Neuronal stem cell (in vitro differentiated cells): Measurements from ENCODE around the gene TGFBRAP1.

Experiments used
- DNase-seq: peaks from one replicate; pipeline ENCODE4 v3.0.0-alpha.2; 2013; ENCODE audit warnings: low spot score
- H2AFZ ChIP-seq: one replicate; pipeline ENCODE4 v1.6.1; 2013; ENCODE audit warnings: mild to moderate bottlenecking, low read length, inconsistent platforms
- H2AK5ac ChIP-seq: 2 replicates; pipeline ENCODE4 v1.6.1; 2013; ENCODE audit warnings: low read depth, mild to moderate bottlenecking, inconsistent platforms, low read length, moderate library complexity, mixed read lengths
- H2BK120ac ChIP-seq: 2 replicates; pipeline ENCODE4 v1.6.1; 2013; ENCODE audit warnings: low read depth, mild to moderate bottlenecking, inconsistent platforms, low read length, moderate library complexity, mixed read lengths
- H2BK12ac ChIP-seq: one replicate; pipeline ENCODE4 v1.6.1; 2013; ENCODE audit warnings: low read length, inconsistent platforms
- H2BK15ac ChIP-seq: 2 replicates; pipeline ENCODE4 v1.6.1; 2013; ENCODE audit warnings: mild to moderate bottlenecking, low read length, inconsistent platforms, mixed read lengths
- H2BK5ac ChIP-seq: one replicate; pipeline ENCODE4 v1.6.1; 2013; ENCODE audit warnings: inconsistent platforms, mild to moderate bottlenecking, low read length, moderate library complexity
- H3K14ac ChIP-seq: one replicate; pipeline ENCODE4 v1.6.1; 2013; ENCODE audit warnings: low read length, inconsistent platforms
- H3K18ac ChIP-seq: 2 replicates; pipeline ENCODE4 v1.6.1; 2013; ENCODE audit warnings: low read length, inconsistent platforms
- H3K23ac ChIP-seq: 2 replicates; pipeline ENCODE4 v1.6.1; 2013; ENCODE audit warnings: low read depth, mild to moderate bottlenecking, mixed read lengths, low read length, inconsistent platforms; ENCODE audit not compliant: poor library complexity
- H3K27ac ChIP-seq: replicated peaks from 3 replicates; pipeline ENCODE4 v1.5.1; 2013; ENCODE audit warnings: low read length, inconsistent platforms
- H3K27me3 ChIP-seq, 3 experiments: 2 replicates each; pipeline ENCODE4 v1.6.1; 2013; ENCODE audit warnings: low read length in 3 of 3, mild to moderate bottlenecking in 2 of 3, inconsistent platforms in 1 of 3, low read depth in 1 of 3, mixed read lengths in 1 of 3, moderate library complexity in 1 of 3; ENCODE audit not compliant: control insufficient read depth in 3 of 3, insufficient read depth in 3 of 3
- H3K36me3 ChIP-seq, 2 donors: replicated peaks in 1 of 2; 2 replicates each; pipeline ENCODE4 v1.6.1; 2013; ENCODE audit warnings: low read length in 2 of 2; ENCODE audit not compliant: control insufficient read depth in 2 of 2, insufficient read depth in 2 of 2
- H3K4ac ChIP-seq: 2 replicates; pipeline ENCODE4 v1.6.1; 2013; ENCODE audit warnings: inconsistent platforms, mild to moderate bottlenecking, low read length, moderate library complexity
- H3K4me1 ChIP-seq, 2 donors: 1 replicate in 1 of 2; 2 replicates in 1 of 2; pipeline ENCODE4 v1.6.1; 2013; ENCODE audit warnings: low read length in 2 of 2, low read depth in 1 of 2; ENCODE audit not compliant: control insufficient read depth in 2 of 2, insufficient read depth in 1 of 2
- H3K4me2 ChIP-seq: one replicate; pipeline ENCODE4 v1.6.1; 2013; ENCODE audit warnings: mild to moderate bottlenecking, low read length, inconsistent platforms; ENCODE audit not compliant: insufficient read depth, poor library complexity, severe bottlenecking
- H3K4me3 ChIP-seq, 2 donors: 2 replicates each; pipeline ENCODE4 v1.5.1; 2013; ENCODE audit warnings: low read length in 2 of 2, mild to moderate bottlenecking in 2 of 2, inconsistent platforms in 1 of 2, moderate library complexity in 1 of 2
- H3K79me1 ChIP-seq: one replicate; pipeline ENCODE4 v1.6.1; 2013; ENCODE audit warnings: low read depth, mild to moderate bottlenecking, inconsistent platforms, low read length, moderate library complexity
- H3K9ac ChIP-seq: one replicate; pipeline ENCODE4 v1.6.1; 2013; ENCODE audit warnings: mild to moderate bottlenecking, low read depth, low read length, inconsistent platforms; ENCODE audit not compliant: poor library complexity
- H3K9me3 ChIP-seq, 2 donors: replicated peaks in 1 of 2; 2 replicates each; pipeline versions ENCODE3 to v1.6.1; 2013; ENCODE audit warnings: low read length in 2 of 2, mild to moderate bottlenecking in 2 of 2, inconsistent platforms in 1 of 2, low read depth in 1 of 2, mixed read lengths in 1 of 2, moderate library complexity in 1 of 2; ENCODE audit not compliant: control insufficient read depth in 2 of 2, insufficient read depth in 1 of 2
- H4K8ac ChIP-seq: one replicate; pipeline ENCODE4 v1.6.1; 2013; ENCODE audit warnings: low read depth, mild to moderate bottlenecking, inconsistent platforms, low read length, moderate library complexity
- H4K91ac ChIP-seq: one replicate; pipeline ENCODE4 v1.6.1; 2013; ENCODE audit warnings: low read length, low read depth, mild to moderate bottlenecking, inconsistent platforms; ENCODE audit not compliant: poor library complexity
- WGBS, 2 donors: extraction: QIAGEN DNeasy Blood & Tissue Kit; methylation state at CpG; one replicate each; pipeline ENCODE4 v1.1.7; 2013; ENCODE audit warnings: missing lambda C conversion rate in 2 of 2, mixed read lengths in 1 of 2; ENCODE audit not compliant: insufficient read length in 2 of 2, insufficient replicate concordance in 1 of 2; ENCODE audit errors: extremely low coverage in 2 of 2; 5-methylcytosine and 5-hydroxymethylcytosine counted together

Gene TGFBRAP1

GRCh38 chr2:105324732-105325131 is 4.8 kb downstream of the TGFBRAP1 start:
- Histone ChIP-seq H2BK5ac (no peak overlapping the region), H2AFZ (no peak overlapping the region), H3K9ac (no peak overlapping the region), H3K79me1 (peaks cover 15% of the 10 kb centered on the region), H2BK15ac (no peak overlapping the region), H3K9me3 (no peaks in the 10 kb centered on the region), H3K4me1 (peaks cover 4 to 14% of the 10 kb centered on the region in 2 donors), H3K14ac (no peak overlapping the region), H4K91ac (no peak overlapping the region), H3K23ac (no peak overlapping the region), H3K36me3 (peaks cover 0 to 15% of the 10 kb centered on the region in 2 donors), H3K4me3 (no peak overlapping the region), H3K18ac (no peak overlapping the region), H4K8ac (no peak overlapping the region), H3K4me2 (no peak overlapping the region), H3K27me3 (no peaks in the 10 kb centered on the region), H2BK12ac (no peak overlapping the region), H3K27ac (no peak overlapping the region), H2BK120ac (no peak overlapping the region), H3K4ac (no peak overlapping the region), H2AK5ac (no peak overlapping the region)
- DNase-seq, result no peak
- WGBS, 2 donors, result no CpG with 5 or more reads among the region's 4 CpGs

GRCh38 chr2:105324101-105324500 is 5.4 kb downstream of the TGFBRAP1 start:
- no peak overlapping the region for H3K27ac ChIP-seq
- no peak overlapping the region for H3K9ac ChIP-seq
- H3K36me3 ChIP-seq, result peaks cover 0 to 15% of the 10 kb centered on the region in 2 donors
- DNase-seq, result no peak
- peaks cover 4 to 13% of the 10 kb centered on the region in 2 donors for H3K4me1 ChIP-seq
- H3K18ac ChIP-seq, result no peak overlapping the region
- no peak overlapping the region for H2BK15ac ChIP-seq
- no peak overlapping the region for H3K23ac ChIP-seq
- no peak overlapping the region for H3K4ac ChIP-seq
- H2BK12ac ChIP-seq, result no peak overlapping the region
- H3K79me1 ChIP-seq, result peaks cover 14% of the 10 kb centered on the region
- H2BK5ac ChIP-seq, result no peak overlapping the region
- no peak overlapping the region for H4K8ac ChIP-seq
- H3K27me3 ChIP-seq, result no peaks in the 10 kb centered on the region
- no peak overlapping the region for H4K91ac ChIP-seq
- no CpG with 5 or more reads among the region's 4 CpGs for WGBS, 2 donors
- H2AK5ac ChIP-seq, result no peak overlapping the region
- H2BK120ac ChIP-seq, result no peak overlapping the region
- no peak overlapping the region for H3K4me3 ChIP-seq
- no peak overlapping the region for H2AFZ ChIP-seq
- H3K14ac ChIP-seq, result no peak overlapping the region
- no peak overlapping the region for H3K4me2 ChIP-seq
- H3K9me3 ChIP-seq, result no peaks in the 10 kb centered on the region

GRCh38 chr2:105323111-105323510 is 6.4 kb downstream of the TGFBRAP1 start:
- Histone ChIP-seq H3K36me3 (peaks cover 0 to 15% of the 10 kb centered on the region in 2 donors), H3K27ac (no peak overlapping the region)

GRCh38 chr2:105321875-105322646 is 7.5 kb downstream of the TGFBRAP1 start:
- Histone ChIP-seq H4K8ac (no peak overlapping the region), H4K91ac (no peak overlapping the region), H3K27me3 (no peaks in the 10 kb centered on the region), H3K9ac (no peak overlapping the region), H3K23ac (no peak overlapping the region), H3K36me3 (peaks cover 0 to 15% of the 10 kb centered on the region in 2 donors), H3K14ac (no peak overlapping the region), H3K4me2 (no peak overlapping the region), H2BK15ac (no peak overlapping the region), H2BK5ac (no peak overlapping the region), H2AK5ac (no peak overlapping the region), H3K4ac (no peak overlapping the region), H2AFZ (no peak overlapping the region), H3K9me3 (no peaks in the 10 kb centered on the region), H3K18ac (no peak overlapping the region), H3K4me1 (peaks cover 0 to 6% of the 10 kb centered on the region in 2 donors), H2BK120ac (no peak overlapping the region), H3K27ac (no peak overlapping the region), H3K4me3 (no peak overlapping the region), H2BK12ac (no peak overlapping the region), H3K79me1 (peaks cover 7% of the 10 kb centered on the region)
- no CpG with 5 or more reads among the region's 3 CpGs for WGBS, 2 donors
- no peak for DNase-seq

More at GRCh38 chr2:105323111-105323510, 6.4 kb downstream of the TGFBRAP1 start:
- Histone ChIP-seq H2AK5ac (no peak overlapping the region), H3K23ac (no peak overlapping the region), H4K8ac (no peak overlapping the region), H2BK15ac (no peak overlapping the region), H4K91ac (no peak overlapping the region), H3K27me3 (no peaks in the 10 kb centered on the region), H3K4me2 (no peak overlapping the region), H3K4me1 (peaks cover 0 to 6% of the 10 kb centered on the region in 2 donors), H3K14ac (no peak overlapping the region), H3K79me1 (peaks cover 8% of the 10 kb centered on the region), H2BK12ac (no peak overlapping the region), H3K18ac (no peak overlapping the region), H3K9me3 (no peaks in the 10 kb centered on the region), H3K4me3 (no peak overlapping the region), H3K9ac (no peak overlapping the region), H2AFZ (no peak overlapping the region), H2BK5ac (no peak overlapping the region), H3K4ac (no peak overlapping the region), H2BK120ac (no peak overlapping the region)
- no peak for DNase-seq
- WGBS, 2 donors, result no CpG with 5 or more reads among the region's 5 CpGs
